Retinal pigment epithelial cell (primary cell): ENCODE data around the gene PLEKHN1.

ENCODE experiments used
- DNase-seq: peaks from one replicate; pipeline ENCODE4 v3.0.0-alpha.2; 2010; ENCODE audit warnings: low read depth
- H3K4me3 ChIP-seq: 2 replicates; pipeline ENCODE4 v1.5.1; 2011; ENCODE audit warnings: mild to moderate bottlenecking, low read length, control low read depth, moderate library complexity
- CTCF ChIP-seq: conservative IDR thresholded peaks from 2 replicates; pipeline ENCODE4 v1.5.1; 2011; ENCODE audit warnings: low read depth, low read length, control low read depth, inconsistent platforms

Gene PLEKHN1

GRCh38 chr1:996851-997712, 30.8 kb downstream of the PLEKHN1 start:
- no peak for TF ChIP-seq CTCF
- no peak for DNase-seq
- no peak overlapping the region for H3K4me3 ChIP-seq

GRCh38 chr1:997713-997992, 31.4 kb downstream of the PLEKHN1 start:
- no peak overlapping the region for H3K4me3 ChIP-seq
- no peak for DNase-seq
- no peak for TF ChIP-seq CTCF

GRCh38 chr1:997993-998744, 31.9 kb downstream of the PLEKHN1 start:
- peak overlapping the region; percentile 46 for H3K4me3 ChIP-seq
- peak; percentile 3 for TF ChIP-seq CTCF
- no peak for DNase-seq

- no peak for DNase-seq
- no peak for TF ChIP-seq CTCF
- H3K4me3 ChIP-seq, result peak overlapping the region; percentile 55
Observed at GRCh38 chr1:998745-998994, 32.4 kb downstream of the PLEKHN1 start.

GRCh38 chr1:998995-999724, 32.9 kb downstream of the PLEKHN1 start:
- no peak for TF ChIP-seq CTCF
- DNase-seq, result no peak
- peak overlapping the region; percentile 55 for H3K4me3 ChIP-seq

- DNase-seq, result peak; percentile 79
- peak within 1 kb of the TSS; percentile 60 for H3K4me3 ChIP-seq
- no peak for TF ChIP-seq CTCF
Observed at GRCh38 chr1:999725-1000356, 33.6 kb downstream of the PLEKHN1 start, which contains the start of gene HES4. TSS of gene HES4 (minus strand) at chr1:1000097. CDS start at chr1:999973, 124 bp downstream.
